ENCODE results near the gene ZNF584. TPM values are rescaled to one million over a fixed set of nuclear protein-coding genes. Genes with fewer than 3 reads are reported as not detected.

ZNF584 gene
- total RNA-seq, 1 donor from 2014 or later: 12.1 TPM

DNA sequence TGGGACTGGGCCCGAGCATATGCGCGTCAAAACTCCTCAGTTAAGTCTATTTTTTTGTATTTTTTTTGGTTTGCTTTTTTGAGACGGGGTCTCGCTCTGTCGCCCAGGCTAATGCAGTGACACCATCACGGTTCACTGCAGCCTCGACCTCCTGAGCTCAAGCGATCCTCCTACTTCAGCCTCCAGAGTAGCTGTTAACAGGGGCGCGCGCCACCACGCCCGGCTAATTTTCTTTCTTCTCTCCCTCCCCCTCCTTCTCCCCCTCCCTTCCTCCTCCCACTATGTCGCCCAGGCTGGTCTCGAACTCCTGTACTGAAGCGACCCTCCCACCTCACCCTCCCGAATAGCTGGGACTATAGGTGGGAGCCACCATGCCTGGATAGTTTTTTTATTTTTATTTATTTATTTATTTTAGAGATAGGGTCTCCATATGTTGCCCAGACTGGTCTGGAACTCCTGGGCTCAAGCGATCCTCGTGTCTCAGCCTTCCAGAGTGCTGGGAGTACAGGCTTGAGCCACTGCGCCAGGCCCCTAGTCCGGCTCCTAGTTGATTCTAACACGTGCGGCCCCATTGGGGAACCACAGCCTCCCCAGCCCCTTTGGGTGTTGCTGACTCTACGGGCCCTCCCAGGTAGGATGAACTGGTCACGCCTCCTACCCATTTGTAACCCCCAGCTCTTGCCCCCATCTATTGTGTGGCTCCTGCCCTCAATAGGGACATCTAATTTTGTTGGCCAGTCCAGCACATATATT, 26.8 kb upstream of the ZNF584 start:
- Mint-ChIP-seq H3K27ac (ENCODE audit: unreplicated experiment) (peak overlapping the region; percentile 97), H3K27me3 (ENCODE audit: unreplicated experiment) (no peaks in the 10 kb centered on the region), H3K9me3 (ENCODE audit: unreplicated experiment) (no peaks in the 10 kb centered on the region), H3K36me3 (ENCODE audit: unreplicated experiment) (no peaks in the 10 kb centered on the region), H3K4me3 (ENCODE audit: unreplicated experiment) (peak overlapping the region; percentile 92), H3K4me1 (ENCODE audit: unreplicated experiment) (peaks cover 31% of the 10 kb centered on the region)
- DNase-seq (ENCODE audit: extremely low spot score, unreplicated experiment): no peak
- no peak for TF ChIP-seq CTCF (IDR thresholded peaks at IDR 0.05)

DNA sequence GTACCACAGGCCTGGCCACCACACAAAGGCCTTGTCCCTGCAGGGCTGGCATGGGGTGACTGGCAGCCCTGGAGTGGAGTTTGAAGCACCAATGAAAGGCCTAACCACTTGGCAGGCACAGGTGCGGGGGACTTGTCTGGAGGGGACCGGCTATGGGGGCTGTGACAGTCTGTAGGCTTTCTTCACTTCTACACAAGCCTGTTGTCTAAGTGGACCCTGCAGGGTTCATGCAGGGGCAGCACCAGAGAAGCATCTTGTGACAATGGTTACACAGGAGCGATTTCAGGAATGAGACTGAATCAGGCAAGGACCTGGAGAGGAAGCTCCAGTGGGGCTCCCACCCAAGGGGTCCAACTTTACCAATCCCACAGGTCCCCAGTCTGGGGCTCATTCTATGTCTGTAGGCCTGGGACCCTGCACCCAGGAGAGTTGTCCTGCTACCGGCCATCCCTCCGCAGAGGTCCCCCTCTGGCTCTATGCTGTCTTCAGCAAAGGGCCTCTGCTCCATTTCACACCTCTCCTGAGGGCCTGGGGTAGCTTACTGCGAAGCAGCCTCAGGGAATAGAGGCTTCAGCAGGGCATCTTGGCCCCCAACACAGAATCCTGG, 25.3 kb upstream of the ZNF584 start:
- Mint-ChIP-seq H3K9me3 (ENCODE audit: unreplicated experiment) (no peaks in the 10 kb centered on the region), H3K4me1 (ENCODE audit: unreplicated experiment) (peaks cover 39% of the 10 kb centered on the region), H3K27ac (ENCODE audit: unreplicated experiment) (no peak overlapping the region), H3K27me3 (ENCODE audit: unreplicated experiment) (no peaks in the 10 kb centered on the region), H3K36me3 (ENCODE audit: unreplicated experiment) (peaks cover 3% of the 10 kb centered on the region), H3K4me3 (ENCODE audit: unreplicated experiment) (no peak overlapping the region)
- no peak for DNase-seq (ENCODE audit: extremely low spot score, unreplicated experiment)
- TF ChIP-seq CTCF (IDR thresholded peaks at IDR 0.05): no peak

- DNase-seq (ENCODE audit: extremely low spot score, unreplicated experiment): no peak
These were observed 23.0 kb upstream of the ZNF584 start for GRCh38 chr19:58385313-58385890.

GRCh38 chr19:58385891-58386575, 22.4 kb upstream of the ZNF584 start:
- TF ChIP-seq CTCF (IDR thresholded peaks at IDR 0.05): no peak
- DNase-seq (ENCODE audit: extremely low spot score, unreplicated experiment): no peak
- no peaks in the 10 kb centered on the region for H3K27me3 Mint-ChIP-seq (ENCODE audit: unreplicated experiment)
- peaks cover 18% of the 10 kb centered on the region for H3K36me3 Mint-ChIP-seq (ENCODE audit: unreplicated experiment)
- peak overlapping the region; percentile 99 for H3K27ac Mint-ChIP-seq (ENCODE audit: unreplicated experiment)
- peaks cover 42% of the 10 kb centered on the region for H3K4me1 Mint-ChIP-seq (ENCODE audit: unreplicated experiment)
- H3K4me3 Mint-ChIP-seq (ENCODE audit: unreplicated experiment): peak overlapping the region; percentile 91
- no peaks in the 10 kb centered on the region for H3K9me3 Mint-ChIP-seq (ENCODE audit: unreplicated experiment)

More at GRCh38 chr19:58385313-58385890, 23.0 kb upstream of the ZNF584 start:
- H3K4me1 Mint-ChIP-seq (ENCODE audit: unreplicated experiment): peaks cover 43% of the 10 kb centered on the region
- peak overlapping the region; percentile 99 for H3K27ac Mint-ChIP-seq (ENCODE audit: unreplicated experiment)
- H3K4me3 Mint-ChIP-seq (ENCODE audit: unreplicated experiment): peak overlapping the region; percentile 91
- no peak for TF ChIP-seq CTCF (IDR thresholded peaks at IDR 0.05)
- no peaks in the 10 kb centered on the region for H3K27me3 Mint-ChIP-seq (ENCODE audit: unreplicated experiment)
- H3K36me3 Mint-ChIP-seq (ENCODE audit: unreplicated experiment): peaks cover 13% of the 10 kb centered on the region
- no peaks in the 10 kb centered on the region for H3K9me3 Mint-ChIP-seq (ENCODE audit: unreplicated experiment)

All from osteocyte (in vitro differentiated cells).